ENCODE data around the gene RNF220.

DNA sequence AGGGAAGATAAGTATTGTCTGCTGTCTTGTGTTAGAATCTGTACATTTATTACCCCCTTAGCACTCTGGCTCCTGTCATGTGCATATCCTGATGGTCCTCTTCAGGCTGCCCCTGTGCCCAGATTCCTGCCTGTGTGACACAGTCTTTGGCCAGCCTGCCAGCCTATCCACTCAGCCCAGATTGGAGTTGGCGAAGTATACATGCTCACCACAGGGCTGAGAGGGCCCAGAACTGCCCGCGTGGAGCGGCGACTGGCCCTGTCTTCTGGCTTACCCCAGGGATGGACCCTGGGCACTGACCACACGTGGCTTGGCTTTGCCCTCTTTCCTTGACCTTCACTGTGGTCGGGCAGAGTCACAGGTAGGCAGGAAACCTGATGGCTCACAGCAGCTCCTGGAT is 11.4 kb downstream of the RNF220 start:
- no peak for TF ChIP-seq EZH2 (IDR thresholded peaks at IDR 0.05; ENCODE audit: low read length, unreplicated experiment)
- TF ChIP-seq, protein P1, sequence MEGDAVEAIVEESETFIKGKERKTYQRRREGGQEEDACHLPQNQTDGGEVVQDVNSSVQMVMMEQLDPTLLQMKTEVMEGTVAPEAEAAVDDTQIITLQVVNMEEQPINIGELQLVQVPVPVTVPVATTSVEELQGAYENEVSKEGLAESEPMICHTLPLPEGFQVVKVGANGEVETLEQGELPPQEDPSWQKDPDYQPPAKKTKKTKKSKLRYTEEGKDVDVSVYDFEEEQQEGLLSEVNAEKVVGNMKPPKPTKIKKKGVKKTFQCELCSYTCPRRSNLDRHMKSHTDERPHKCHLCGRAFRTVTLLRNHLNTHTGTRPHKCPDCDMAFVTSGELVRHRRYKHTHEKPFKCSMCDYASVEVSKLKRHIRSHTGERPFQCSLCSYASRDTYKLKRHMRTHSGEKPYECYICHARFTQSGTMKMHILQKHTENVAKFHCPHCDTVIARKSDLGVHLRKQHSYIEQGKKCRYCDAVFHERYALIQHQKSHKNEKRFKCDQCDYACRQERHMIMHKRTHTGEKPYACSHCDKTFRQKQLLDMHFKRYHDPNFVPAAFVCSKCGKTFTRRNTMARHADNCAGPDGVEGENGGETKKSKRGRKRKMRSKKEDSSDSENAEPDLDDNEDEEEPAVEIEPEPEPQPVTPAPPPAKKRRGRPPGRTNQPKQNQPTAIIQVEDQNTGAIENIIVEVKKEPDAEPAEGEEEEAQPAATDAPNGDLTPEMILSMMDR (conservative IDR thresholded peaks at IDR 0.05; ENCODE audit: low read depth, low read length), result no peak
- no peak for TF ChIP-seq EZH2phosphoT487 (IDR thresholded peaks at IDR 0.05; ENCODE audit: borderline replicate concordance, low read length)
